ENCODE measurements around the gene SSU72.

The SSU72 gene

DNA sequence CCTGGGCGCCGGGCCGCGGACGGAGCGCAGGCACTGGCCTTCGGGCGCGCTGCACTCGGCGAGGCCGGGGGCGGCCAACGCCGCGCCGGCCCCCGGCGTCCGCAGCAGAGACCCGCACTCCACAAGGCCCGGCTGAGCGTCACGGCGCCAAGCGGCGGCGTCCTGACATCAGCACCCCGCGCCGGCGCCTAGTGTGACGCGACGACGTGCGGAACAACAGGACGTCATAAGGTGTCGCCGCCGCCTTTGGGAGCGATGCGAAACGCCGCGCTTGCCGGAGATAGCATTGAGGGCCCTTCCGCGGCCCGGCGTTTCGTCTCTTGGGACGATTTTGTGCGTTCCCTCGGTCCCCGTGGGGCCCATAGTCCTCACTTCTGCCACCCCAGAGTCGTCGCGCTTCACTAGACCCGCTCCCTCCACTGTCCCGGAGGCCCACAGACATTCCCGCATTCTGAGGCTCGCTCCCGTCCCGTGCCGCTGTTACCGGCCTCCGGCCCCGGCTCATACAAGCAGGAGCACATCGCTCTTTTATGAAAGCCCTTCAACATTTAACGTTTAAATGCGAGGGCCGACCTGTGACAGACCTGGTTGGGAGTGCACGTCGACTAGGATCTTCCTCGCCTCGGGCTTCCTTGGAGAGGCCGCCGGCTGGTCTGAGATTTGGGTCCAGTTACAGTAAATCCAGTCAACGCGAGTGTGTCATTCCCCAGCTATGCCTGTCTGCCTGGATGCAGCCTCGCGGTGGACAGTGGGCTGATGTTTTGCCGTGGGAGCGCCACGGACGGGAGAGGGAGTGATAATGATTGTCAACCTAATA, at the start of gene SSU72:
Gene SSU72, minus strand, starts transcription at position 143 of the 817 bp plus-strand sequence. CDS start 306 bp downstream, outside the sequence.
- peak; percentile 93 to 95 for DNase-seq

DNA sequence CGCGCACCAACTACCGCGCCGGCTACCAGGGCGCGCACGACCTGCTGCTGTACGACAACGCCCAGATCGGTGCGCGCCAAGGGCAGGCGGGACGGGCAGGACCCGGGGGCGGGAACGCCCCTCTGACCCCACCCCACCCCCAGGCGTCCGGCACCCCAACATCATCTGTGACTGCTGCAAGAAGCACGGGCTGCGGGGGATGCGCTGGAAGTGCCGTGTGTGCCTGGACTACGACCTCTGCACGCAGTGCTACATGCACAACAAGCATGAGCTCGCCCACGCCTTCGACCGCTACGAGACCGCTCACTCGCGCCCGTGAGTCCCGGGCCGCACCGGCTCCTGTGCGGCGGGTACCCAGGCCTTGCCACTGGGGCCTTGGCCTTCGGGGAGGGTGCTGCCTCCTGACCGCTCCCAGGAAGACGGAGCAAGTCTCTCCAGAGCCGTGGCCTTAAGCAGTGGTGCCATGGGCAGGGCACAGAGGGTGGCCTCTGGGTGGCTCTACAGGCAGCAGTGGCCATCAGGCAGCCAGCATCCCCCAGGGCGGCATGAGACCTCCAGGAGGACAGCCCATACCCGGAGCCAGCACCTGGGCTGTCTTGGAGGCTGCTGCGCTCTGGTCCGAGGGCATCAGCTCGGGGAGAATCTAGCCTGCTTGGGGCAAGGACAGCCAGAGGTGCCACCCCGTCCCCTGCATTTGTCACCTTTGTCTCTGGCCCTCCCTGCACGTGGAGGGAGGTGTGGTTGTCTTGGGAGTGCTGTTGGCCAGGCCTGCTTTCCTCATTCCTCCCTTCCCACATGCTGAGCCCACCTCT, 49.2 kb upstream of the SSU72 start:
- no peak for DNase-seq

DNA sequence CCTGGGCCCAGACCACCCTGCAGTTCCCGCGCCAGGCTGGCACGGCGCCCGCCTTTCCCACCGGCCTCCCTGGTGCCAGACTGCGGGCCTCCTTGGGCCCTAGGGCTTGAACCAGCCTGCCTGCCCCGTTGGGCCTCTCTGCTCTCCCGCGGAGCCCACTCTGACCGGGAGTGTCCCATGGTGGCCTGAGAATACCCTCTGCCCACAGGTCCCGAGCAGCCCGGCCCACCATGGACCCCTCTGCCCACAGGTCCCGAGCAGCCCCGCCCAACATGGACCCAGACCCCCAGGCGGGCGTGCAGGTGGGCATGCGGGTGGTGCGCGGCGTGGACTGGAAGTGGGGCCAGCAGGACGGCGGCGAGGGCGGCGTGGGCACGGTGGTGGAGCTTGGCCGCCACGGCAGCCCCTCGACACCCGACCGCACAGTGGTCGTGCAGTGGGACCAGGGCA, 48.5 kb upstream of the SSU72 start:
- no peak for DNase-seq

DNA sequence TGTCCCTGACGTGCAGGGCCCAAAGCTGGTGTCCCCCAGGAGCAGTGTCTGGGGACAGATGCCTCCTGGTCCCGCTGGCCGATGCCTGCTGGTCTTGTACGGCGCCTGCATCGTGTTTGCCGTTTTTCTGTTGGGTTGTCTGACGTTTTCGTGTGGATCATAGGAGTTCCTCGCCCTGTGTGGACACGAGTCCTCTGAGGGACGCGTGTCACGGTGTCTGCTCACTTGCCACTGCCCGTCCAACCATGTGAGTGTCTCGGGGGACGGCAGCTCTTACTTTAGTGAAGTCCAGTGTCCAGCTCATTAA, 48.1 kb upstream of the SSU72 start:
- no peak for DNase-seq

DNA sequence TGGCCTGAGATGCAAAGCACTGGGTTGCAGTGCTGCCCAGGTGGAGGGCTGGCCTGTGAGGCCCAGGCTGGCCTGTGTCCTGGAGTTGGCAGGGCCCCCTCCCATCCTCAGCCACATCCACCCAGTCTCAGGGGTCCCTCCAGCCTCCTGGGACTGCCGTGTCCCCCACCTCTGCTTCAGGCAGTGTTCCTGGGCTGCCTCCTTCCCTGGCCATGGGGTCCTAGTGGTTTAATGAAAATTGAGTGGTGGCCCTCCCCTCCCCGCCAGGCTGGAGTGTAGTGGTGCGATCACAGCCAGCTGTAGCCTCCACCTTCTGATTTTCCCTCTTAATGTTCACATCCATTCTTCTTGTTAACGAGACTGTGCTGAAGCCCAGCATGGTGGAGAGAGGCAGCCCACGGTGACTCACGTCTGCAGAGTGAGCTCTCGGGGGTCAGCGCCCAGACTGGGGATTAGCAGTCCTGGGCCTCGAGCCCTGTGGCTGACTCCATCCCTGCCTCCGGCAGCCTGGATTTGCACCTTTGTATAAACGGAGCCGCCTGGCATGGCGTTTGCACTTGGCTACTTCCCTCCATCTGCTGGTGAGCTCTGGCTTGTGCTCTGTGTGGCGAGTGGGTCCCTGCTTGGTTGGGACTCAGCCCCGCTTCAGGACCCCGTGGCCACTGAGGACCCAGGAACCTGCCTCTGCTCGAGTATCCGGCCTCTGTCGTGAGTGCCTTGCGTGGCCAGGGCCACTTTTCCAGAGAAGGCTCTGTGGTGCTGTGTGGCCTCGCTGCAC, 47.5 kb upstream of the SSU72 start:
- DNase-seq, result no peak

DNA sequence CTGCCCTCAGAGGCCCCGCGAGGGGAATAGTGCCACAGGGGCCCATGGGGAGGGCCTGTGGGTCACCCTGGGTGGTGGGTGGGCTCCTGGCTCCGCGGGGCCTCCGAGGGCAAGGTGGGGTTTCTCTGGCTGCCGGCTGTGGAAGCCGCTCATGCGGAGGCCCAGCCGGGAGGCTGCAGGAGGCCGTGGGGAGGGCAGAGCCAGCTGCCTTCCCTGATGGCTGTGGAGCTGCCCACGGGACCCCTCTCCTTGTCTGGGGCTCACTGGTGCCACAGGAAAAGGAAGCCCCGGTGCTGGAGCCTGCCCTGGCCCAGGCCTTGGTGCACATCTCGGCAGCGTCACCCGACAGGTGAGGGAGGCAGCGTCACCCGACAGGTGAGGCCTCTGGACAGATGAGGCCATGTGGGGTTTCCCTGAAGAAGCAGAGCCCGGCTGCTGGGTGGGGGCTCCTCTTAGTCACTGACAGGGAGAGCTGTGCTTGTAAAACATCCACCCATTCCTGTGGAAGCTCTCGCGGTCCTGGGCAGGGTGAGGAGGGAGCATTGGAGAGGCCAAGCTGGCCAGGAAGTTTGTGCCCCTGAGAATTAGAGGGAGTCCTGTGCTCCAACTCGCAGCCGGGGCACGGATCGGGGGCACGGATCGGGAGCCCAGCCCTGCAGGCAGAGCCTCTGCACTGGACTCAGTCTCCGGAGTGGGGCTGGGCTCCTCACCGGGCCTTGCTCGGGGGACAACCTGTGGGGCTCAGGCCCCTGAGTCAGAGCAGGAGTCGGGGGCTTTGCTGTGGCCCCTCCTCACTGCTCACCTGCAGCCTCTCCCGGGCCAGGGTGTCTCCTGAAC, 46.7 kb upstream of the SSU72 start:
- DNase-seq, result no peak

DNA sequence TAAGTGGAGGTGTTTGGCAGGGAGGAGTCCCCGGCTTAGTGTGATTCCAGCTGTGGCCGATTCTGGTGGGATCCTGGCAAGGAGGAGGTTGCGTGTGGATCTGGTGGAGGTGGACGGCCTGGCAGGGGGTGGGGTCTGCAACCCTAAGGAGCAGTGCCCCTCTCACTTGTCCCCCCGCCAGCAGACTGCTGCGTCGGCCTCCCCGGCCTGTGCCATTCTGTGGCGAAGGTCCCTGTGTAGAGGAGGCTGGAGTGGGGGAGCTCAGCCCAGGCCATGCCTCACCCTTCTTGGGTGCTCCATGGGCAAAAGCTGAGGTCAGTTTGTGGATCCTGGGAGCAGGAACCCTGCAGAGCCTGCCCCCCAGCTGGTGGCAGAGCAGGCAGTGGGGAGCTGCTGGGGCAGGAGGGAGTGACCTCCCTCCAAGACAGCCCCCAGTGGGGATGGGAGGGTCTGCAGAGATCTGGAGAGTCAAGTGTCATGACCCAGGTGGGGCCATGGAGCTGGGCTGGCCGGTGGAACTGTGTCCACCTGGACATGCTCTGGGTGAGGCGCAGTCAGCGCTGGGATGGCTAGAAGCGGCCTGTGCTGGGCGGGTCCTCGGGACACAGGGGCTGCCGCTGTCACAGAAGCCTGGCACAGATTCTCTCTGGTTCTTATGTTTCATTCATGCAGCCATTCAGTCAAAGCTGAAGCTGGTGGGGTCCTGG, 45.9 kb upstream of the SSU72 start:
- DNase-seq, result no peak

DNA sequence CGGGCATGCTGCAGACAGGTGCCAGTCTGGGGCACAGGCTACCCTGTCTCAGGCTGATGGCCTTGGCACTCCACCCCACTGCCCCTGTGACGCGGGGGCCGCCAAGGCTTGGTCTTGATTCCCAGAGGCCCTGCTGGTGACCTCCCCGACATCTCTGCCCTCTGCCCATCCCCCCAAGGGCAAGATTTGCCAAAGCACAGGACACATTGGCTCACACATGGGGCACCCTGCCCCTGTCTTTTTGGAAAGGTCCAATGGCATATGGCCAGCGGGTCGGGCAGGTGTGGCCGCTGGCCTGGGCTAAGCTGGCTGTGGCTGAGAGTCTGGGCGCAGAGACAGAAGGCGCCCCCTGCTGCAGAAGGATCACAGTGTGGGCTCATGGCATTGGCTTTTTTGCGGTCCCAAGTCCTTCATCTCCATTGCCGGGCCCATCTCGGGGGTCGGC, 45.3 kb upstream of the SSU72 start:
- DNase-seq, result peak in 1 of 2 donors; percentile 9

DNA sequence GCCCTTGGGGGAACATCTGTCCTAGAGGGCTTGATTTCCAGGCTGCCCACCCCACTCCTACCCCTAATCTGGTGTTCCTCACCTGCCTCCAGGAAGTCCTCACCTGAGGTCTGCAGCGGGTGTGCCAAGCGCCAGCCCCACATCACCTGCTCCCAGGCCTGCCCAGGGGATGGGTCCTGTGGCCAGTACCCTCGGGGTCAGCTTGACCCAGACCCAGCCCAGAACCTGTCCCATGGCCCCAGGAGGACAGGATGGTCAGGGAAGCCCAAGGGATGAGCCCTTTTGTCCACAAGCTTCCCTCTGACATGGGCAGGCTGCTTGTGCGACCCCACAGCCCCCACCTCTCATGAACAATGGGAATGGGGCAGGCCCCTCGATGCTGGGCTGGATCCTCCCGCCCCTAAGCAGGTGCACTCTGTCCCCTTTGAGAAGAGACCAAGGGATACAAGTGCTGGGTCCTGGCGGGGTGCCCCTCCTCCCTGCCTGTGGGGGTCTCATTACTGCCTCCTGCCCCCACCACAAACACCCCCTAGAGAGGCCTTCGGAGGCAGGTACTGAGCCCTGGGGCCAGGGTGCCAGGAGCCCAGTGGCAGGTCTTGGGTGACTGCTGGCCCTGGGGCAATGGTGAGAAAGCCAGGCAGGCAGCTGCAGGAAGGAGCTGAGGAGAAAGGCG, 43.9 kb upstream of the SSU72 start:
- no peak for DNase-seq

DNA sequence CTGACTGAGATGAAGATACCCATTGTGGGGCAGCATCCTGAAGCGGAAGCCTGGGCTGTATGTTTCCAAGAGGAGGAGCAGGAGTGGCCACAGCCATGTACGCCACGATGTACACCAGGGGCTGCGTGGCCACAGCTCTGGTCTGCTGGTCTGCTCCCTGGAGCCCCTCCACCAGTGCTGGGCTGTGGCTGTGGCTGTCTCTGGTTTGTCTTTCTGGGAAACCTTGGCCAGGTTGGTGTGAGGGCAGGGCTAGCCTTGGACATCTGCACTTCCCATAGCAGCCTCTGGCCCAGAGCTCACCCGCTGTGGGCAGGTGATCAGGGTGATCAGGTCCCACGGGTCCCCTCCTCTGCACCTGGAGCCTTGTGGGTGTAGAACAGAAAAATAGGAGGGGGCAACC, 43.3 kb upstream of the SSU72 start:
- DNase-seq, result peak in 1 of 2 donors; percentile 0

DNA sequence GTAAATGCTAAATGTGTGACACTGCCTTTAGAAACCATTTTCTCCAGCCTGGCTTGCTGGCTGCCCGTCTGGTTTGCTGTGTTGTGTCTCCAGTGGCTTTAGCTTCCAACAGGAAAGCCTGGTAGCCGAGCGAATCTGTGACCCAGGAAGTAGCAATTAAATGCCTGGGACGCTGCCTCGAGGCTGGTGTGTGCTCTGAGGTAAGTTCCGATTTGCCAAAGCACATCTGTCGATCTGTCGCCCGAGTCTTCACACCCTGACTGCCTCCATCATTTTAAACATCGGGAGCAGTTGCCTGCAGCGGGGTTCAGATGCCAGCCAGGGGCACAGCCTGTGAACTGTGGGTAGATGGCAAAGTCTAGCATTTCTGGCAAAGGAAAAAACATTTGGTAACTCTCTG, 42.9 kb upstream of the SSU72 start:
- no peak for DNase-seq

DNA sequence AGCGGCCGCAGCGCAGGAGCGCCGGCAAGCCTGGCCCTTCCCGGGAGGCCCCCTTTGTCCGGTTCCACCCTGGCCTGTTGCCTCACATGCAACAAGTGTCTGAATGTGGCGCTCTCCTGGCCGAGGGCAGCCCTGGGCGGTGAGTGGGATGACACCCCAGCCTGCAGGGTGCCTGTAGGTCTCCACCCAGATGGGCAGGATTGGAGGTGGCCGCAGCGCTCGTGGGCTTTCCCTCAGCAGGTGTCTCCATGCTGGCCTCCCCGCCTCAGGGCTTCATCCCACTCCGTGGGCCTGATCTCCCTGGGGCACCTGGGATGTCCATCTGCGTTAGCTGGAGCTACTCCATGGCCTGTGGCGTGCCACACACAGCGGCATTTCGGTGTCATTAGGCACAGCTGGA, 42.2 kb upstream of the SSU72 start:
- DNase-seq, result no peak

DNA sequence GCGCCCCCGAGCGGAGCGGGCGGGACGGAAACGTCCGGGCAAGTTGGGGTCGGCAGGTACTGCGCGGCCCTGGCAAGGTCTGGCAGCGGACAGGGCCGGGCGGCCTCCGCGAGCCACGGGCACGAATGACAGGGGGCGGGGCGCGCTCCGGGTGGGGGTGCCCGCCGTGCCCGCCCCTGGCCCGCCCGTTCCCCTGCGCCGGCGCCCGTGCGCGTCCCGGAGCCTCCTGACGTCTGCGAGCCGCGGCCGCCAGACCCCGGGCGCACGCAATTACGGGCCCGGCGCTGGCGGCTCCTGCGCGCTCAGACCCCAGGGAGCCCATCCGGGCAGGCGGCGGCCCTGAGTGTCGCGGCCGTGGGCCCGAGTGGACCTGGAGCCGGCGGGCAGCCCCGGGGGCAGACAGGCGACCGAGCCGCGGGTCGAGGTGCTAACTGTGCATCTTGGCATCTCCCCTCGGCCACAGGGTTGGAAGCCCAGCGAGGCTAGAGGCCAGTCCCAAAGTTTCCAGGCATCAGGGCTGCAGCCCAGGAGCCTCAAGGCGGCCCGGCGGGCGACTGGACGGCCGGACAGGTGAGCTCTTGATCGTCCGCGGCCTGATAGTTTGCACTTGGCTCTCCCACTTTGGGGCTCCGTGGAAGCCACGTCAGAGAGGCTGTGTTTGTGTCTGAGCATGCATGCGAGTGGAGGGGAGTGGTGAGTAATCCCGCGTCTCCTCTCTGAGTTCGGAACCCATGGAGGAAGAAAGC, 41.6 kb upstream of the SSU72 start:
- peak; percentile 53 to 54 for DNase-seq

DNA sequence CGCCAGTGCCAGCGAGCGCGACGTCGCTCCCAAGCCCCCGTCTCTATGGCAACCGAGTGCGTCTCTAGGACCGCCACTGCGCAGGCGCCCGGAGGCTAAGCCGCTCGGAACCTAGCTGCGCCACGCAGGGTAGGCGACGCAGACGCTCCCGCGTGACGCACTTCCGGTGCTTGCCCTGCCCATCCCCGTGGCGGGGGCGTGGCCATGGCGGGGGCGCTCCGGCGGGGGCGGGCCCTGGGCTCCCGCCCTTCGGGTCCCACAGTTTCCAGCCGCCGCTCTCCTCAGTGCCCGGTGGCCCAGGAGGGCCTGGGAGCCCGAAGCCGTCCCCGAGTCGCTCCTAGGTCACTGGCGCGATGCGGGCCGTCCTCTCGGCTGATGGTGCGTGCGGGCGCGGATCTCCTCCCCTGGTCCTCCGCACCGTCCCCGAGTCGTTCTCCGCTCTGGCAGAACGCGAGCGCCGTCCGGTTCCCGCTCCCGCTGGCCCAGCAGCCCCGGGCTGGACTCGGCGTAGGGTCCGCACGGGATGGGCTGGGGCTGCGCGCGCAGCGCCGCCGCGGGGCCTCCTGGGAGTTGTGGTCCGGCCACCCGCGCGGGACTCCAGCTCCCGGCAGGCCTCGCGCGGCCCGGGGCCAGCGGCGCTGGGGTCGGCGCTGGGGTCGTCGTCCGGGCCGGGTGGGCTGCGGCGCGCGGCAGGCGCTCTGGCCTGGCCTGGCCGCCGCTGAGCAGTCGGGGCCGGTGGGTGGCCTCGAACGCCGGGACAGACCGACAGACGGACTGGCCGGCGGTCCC, 40.8 kb upstream of the SSU72 start, which contains the start of gene MIB2:
Gene MIB2, plus strand, starts transcription at position 245 of the 789 bp plus-strand sequence. CDS start 7,953 bp downstream, outside the sequence.
- peak; percentile 96 to 97 for DNase-seq

DNA sequence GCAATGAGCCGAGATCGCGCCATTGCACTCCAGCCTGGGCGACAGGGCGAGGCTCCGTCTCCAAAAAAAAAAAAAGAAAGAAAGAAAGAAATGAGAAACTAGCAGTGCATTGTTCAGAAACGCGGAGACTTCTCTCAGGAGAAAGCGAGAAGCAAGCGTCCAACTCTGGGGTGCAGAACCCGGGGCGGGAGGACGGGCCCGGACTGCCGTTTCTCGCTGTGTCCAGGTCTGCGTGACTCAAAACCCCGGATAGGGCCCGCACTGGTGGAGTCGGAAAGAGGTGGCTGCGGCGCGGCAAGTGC, 40.2 kb upstream of the SSU72 start:
- DNase-seq, result no peak

DNA sequence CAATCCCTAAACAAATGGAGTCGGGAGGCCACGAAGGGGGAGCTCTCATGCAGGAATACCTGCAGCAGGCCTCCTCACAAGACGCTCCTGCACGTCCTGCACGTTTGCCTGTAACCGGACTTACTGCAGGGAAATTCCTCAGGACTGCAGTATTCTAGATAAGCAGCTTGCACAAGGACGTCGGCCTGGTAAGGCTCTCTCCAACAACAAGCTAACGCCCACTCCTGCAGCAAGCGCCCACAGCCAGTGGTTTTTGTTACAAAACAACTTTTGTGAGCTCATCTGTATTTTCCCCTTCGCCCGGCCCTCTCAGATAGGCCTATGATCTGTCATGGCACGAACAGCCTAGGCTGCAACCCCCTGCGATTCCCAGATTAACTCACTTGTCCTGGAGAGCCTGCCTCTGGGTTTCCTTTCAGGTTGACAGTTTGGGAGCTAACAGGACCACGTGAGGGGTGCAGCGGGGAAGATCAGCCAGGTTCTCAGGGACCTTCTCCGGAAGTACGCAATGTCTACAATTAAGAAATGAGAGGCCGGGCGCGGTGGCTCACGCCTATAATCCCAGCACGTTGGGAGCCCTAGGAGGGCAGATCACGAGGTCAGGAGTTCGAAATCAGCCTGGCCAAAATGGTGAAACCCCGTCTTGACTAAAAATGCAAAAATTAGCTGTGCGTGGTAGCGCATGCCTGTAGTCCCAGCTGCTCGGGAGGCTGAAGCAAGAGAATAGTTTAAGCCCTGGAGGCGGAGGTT, 39.7 kb upstream of the SSU72 start:
- DNase-seq, result peak; percentile 56 to 69

DNA sequence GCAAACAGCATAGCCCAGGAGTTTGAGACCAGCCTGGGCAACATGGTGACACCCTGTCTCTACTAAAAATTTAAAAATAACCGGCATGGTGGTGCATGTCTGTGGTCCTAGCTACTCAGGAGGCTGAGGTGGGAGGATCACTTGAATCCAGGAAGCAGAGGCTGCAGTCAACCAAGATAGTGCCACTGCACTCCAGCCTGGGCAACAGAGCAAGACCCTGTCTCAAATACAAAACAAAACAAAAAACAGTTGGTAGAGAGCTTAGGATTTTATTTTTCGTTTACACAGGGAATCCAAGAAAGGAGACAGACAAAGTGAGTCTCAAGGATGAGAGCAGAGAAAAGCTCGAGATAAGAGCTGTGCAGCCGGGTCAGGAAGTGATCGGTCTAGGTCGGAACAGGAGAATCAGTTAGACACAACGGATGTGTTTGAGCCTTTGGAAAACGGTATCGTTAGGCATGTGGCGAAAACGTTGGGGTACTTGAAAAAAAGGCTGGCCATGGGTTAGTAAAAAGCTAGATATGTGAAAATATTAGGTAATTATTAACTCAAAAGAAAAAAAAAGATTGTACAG, 38.9 kb upstream of the SSU72 start:
- DNase-seq, result no peak

DNA sequence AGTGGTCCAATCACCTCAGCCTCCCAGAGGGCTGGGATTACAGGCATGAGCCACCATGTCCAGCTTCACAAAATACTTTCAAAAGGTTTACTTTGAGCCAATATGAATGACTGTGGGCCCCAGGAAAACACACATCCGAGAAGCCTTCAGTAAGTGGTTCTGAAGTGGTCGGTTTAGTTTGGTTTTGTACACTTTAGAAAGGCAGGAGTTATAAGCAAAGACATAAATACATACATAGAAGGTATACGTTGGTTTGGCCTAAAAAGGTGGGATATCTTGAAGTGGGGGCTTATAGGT, 37.4 kb upstream of the SSU72 start:
- no peak for DNase-seq

DNA sequence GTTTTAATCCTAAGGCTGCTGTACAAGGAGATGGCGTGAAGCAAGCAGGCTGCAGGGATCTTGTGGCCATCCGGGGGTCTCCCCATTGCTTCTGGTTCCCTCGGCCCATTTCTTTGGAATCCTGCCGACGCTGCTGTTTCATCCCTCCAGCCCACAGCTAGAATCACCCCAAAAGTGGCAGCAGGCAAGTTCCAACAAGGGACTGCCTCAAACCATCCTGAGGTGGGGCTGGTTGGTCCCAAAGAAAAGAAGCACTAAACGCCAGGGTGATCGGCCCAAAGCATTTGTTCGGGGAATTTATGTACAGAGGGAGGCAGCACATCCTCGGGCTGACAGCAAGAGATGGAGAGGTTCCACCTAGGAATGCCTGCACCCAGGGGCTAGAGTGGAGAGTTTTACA, 36.1 kb upstream of the SSU72 start:
- DNase-seq, result no peak

Measured in stimulated activated CD4-positive, alpha-beta T cell treated with anti-CD3 and anti-CD28 coated beads, Interleukin-2, amount 100 ng/mL, for 24 hours (primary cell).